Spleen (tissue), 7 donors: ENCODE measurements around the gene DEFB121.

Experiments
- POLR2A ChIP-seq, 3 donors: fragments of 450-650 bp; IDR thresholded peaks; one replicate each; pipeline ENCODE4 v1.5.1; 2017; ENCODE audit warnings: antibody characterized with exemption in 3 of 3, mild to moderate bottlenecking in 1 of 3
- POLR2AphosphoS5 ChIP-seq, 3 donors: sonication (generic); formaldehyde crosslinking; IDR thresholded peaks; one replicate each; pipeline ENCODE4 v1.5.1; 2017; ENCODE audit warnings: antibody characterized with exemption in 3 of 3
- TF ChIP-seq, protein P1 (sequence below), 11 experiments: fragments of 200-600 bp in 7 of 11; fragments of 450-650 bp in 4 of 11; sonication (generic) in 4 of 11; IDR thresholded peaks in 8 of 11; conservative IDR thresholded peaks in 3 of 11; 1 replicate in 7 of 11; 2 replicates in 4 of 11; pipeline versions ENCODE4 v1.4.0 to v1.8.0; 2016 to 2021; ENCODE audit warnings: antibody characterized with exemption in 11 of 11, inconsistent platforms in 4 of 11, mild to moderate bottlenecking in 1 of 11
- donor health status: DM: no; HTN: no; CAD: no; lungs with moderate emphysema.
- donor health status: DM: no; HTN: no; CAD: no.
- donor health status: DM: no; HTN: no; CAD: no.

DNA sequence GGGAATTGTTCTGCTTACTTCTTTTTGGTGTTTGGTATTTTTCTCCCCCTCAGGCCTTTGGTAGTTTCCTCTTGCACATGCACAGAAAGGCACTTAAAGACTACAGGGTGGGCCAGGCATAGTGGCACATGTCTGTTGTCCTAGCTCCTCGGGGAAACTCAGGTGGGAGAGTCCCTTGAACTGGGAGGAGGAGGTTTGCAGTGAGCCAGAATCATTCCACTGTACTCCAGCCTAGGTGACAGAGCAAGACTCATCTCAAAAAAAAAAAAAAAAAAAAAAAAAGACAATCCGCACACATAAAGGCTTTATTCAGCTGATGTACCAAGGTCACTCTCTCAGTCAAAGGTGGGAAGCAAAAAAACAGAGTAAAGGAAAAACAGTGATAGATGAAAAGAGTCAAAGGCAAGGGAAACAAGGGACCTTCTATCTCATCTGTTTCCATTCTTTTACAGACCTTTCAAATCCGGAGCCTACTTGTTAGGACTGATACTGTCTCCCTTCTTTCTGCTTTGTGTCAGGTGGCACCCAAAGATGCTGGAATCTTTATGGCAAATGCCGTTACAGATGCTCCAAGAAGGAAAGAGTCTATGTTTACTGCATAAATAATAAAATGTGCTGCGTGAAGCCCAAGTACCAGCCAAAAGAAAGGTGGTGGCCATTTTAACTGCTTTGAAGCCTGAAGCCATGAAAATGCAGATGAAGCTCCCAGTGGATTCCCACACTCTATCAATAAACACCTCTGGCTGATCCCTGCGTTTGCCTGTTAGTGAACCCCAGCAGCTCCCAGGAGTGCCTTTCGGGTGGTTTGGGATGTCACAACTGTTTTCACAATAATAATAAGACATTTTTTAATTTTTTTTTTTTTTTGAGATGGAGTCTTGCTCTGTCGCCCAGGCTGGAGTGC, 43.7 kb upstream of the DEFB121 start:
- TF ChIP-seq, protein P1, sequence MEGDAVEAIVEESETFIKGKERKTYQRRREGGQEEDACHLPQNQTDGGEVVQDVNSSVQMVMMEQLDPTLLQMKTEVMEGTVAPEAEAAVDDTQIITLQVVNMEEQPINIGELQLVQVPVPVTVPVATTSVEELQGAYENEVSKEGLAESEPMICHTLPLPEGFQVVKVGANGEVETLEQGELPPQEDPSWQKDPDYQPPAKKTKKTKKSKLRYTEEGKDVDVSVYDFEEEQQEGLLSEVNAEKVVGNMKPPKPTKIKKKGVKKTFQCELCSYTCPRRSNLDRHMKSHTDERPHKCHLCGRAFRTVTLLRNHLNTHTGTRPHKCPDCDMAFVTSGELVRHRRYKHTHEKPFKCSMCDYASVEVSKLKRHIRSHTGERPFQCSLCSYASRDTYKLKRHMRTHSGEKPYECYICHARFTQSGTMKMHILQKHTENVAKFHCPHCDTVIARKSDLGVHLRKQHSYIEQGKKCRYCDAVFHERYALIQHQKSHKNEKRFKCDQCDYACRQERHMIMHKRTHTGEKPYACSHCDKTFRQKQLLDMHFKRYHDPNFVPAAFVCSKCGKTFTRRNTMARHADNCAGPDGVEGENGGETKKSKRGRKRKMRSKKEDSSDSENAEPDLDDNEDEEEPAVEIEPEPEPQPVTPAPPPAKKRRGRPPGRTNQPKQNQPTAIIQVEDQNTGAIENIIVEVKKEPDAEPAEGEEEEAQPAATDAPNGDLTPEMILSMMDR (IDR thresholded peaks at IDR 0.05 in 8 of 11, conservative IDR thresholded peaks at IDR 0.05 in 3 of 11) = no peak
- TF ChIP-seq POLR2A (IDR thresholded peaks at IDR 0.05) = no peak
- no peak for TF ChIP-seq POLR2AphosphoS5 (IDR thresholded peaks at IDR 0.05)
